Thymus (tissue), 11 donors: ENCODE results near the gene MMP1. TPM values are rescaled to one million over a fixed set of nuclear protein-coding genes. Genes with fewer than 3 reads are reported as not detected.

Source experiments
- DNase-seq, 9 donors: peaks; one replicate each; pipeline ENCODE4 v3.0.0-alpha.2; 2013; ENCODE audit warnings: low spot score in 9 of 9, low read depth in 6 of 9, missing footprints in 1 of 9
- H3K27ac ChIP-seq, 2 donors: one replicate each; pipeline ENCODE4 v1.5.1; 2013; ENCODE audit warnings: control low read depth in 1 of 2, low read depth in 1 of 2, low read length in 1 of 2, mild to moderate bottlenecking in 1 of 2, moderate library complexity in 1 of 2
- H3K27me3 ChIP-seq, 2 donors: one replicate each; pipeline ENCODE4 v1.5.1; 2013; ENCODE audit warnings: low read length in 1 of 2; ENCODE audit not compliant: control insufficient read depth in 2 of 2, insufficient read depth in 1 of 2
- H3K36me3 ChIP-seq, 2 donors: one replicate each; pipeline ENCODE4 v1.5.1; 2013; ENCODE audit warnings: low read length in 1 of 2, mild to moderate bottlenecking in 1 of 2, moderate library complexity in 1 of 2; ENCODE audit not compliant: control insufficient read depth in 2 of 2, insufficient read depth in 2 of 2
- H3K4me1 ChIP-seq, 2 donors: one replicate each; pipeline ENCODE4 v1.5.1; 2013; ENCODE audit warnings: low read length in 2 of 2; ENCODE audit not compliant: control insufficient read depth in 2 of 2, insufficient read depth in 2 of 2
- H3K4me3 ChIP-seq, 2 donors: one replicate each; pipeline ENCODE4 v1.5.1; 2013; ENCODE audit warnings: low read length in 2 of 2, control low read depth in 1 of 2, mild to moderate bottlenecking in 1 of 2
- H3K9me3 ChIP-seq, 2 donors: one replicate each; pipeline ENCODE4 v1.5.1; 2013; ENCODE audit warnings: low read length in 1 of 2, mild to moderate bottlenecking in 1 of 2; ENCODE audit not compliant: control insufficient read depth in 2 of 2, insufficient read depth in 1 of 2
- WGBS: extraction: QIAGEN DNeasy Blood & Tissue Kit; methylation state at CpG from one replicate; pipeline ENCODE4 v1.1.7; 2013; 5-methylcytosine and 5-hydroxymethylcytosine counted together
- polyA plus RNA-seq: library from polyadenylated mRNA; stranded (reverse); fragments of 200-250 nt; gene quantifications from one replicate; pipeline ENCODE4 v1.2.3, GENCODE V29; 2013
- total RNA-seq: library from RNA; stranded (reverse); fragments of 120-200 nt; gene quantifications from one replicate; pipeline ENCODE4 v1.2.4, GENCODE V29; 2013
- donor health status: healthy.

The MMP1 gene
- total and polyA plus RNA-seq, 2 donors = 1.8 to 2.5 TPM

GRCh38 chr11:102773386-102773785 is 24.6 kb downstream of the MMP1 start:
- Histone ChIP-seq H3K9me3 (no peaks in the 10 kb centered on the region), H3K27me3 (no peaks in the 10 kb centered on the region), H3K4me1 (no peaks in the 10 kb centered on the region), H3K27ac (no peak overlapping the region), H3K4me3 (no peak overlapping the region), H3K36me3 (no peaks in the 10 kb centered on the region)
- DNase-seq = no peak
- WGBS = 93% methylated on average over 4 of the region's 4 CpGs

- no peak for DNase-seq
- Histone ChIP-seq H3K4me3 (no peak overlapping the region), H3K27me3 (no peaks in the 10 kb centered on the region), H3K4me1 (no peaks in the 10 kb centered on the region), H3K27ac (no peak overlapping the region), H3K9me3 (no peaks in the 10 kb centered on the region), H3K36me3 (no peaks in the 10 kb centered on the region)
- WGBS = 90% methylated on average over 1 of the region's 1 CpG
These were observed 26.6 kb downstream of the MMP1 start for GRCh38 chr11:102771351-102771750.

- H3K4me1 ChIP-seq = no peaks in the 10 kb centered on the region
- no peak for DNase-seq
- no peaks in the 10 kb centered on the region for H3K27me3 ChIP-seq
- H3K9me3 ChIP-seq = no peaks in the 10 kb centered on the region
- H3K27ac ChIP-seq = no peak overlapping the region
- no peak overlapping the region for H3K4me3 ChIP-seq
- no peaks in the 10 kb centered on the region for H3K36me3 ChIP-seq
These were observed 27.8 kb downstream of the MMP1 start for GRCh38 chr11:102770191-102770590.

GRCh38 chr11:102767800-102768199 is 30.2 kb downstream of the MMP1 start:
- Histone ChIP-seq H3K9me3 (no peaks in the 10 kb centered on the region), H3K36me3 (no peaks in the 10 kb centered on the region), H3K27ac (no peak overlapping the region), H3K4me1 (no peaks in the 10 kb centered on the region), H3K4me3 (no peak overlapping the region), H3K27me3 (no peaks in the 10 kb centered on the region)
- 59% methylated on average over 18 of the region's 18 CpGs for WGBS
- no peak for DNase-seq

- Histone ChIP-seq H3K9me3 (no peaks in the 10 kb centered on the region), H3K27me3 (no peaks in the 10 kb centered on the region), H3K4me3 (no peak overlapping the region), H3K36me3 (no peaks in the 10 kb centered on the region), H3K4me1 (no peaks in the 10 kb centered on the region), H3K27ac (no peak overlapping the region)
- 92% methylated on average over 2 of the region's 2 CpGs for WGBS
- DNase-seq = no peak
These were observed 34.5 kb downstream of the MMP1 start for GRCh38 chr11:102763440-102763839.

- no peak for DNase-seq
- Histone ChIP-seq H3K27ac (no peak overlapping the region), H3K36me3 (no peaks in the 10 kb centered on the region), H3K27me3 (no peaks in the 10 kb centered on the region), H3K4me3 (no peak overlapping the region), H3K4me1 (no peaks in the 10 kb centered on the region), H3K9me3 (no peaks in the 10 kb centered on the region)
- 80% methylated on average over 2 of the region's 2 CpGs for WGBS
These were observed 35.6 kb downstream of the MMP1 start for GRCh38 chr11:102762361-102762767.

- H3K4me3 ChIP-seq = no peak overlapping the region
- H3K4me1 ChIP-seq = no peaks in the 10 kb centered on the region
- H3K9me3 ChIP-seq = no peaks in the 10 kb centered on the region
- no peak for DNase-seq
- no peaks in the 10 kb centered on the region for H3K27me3 ChIP-seq
- H3K27ac ChIP-seq = no peak overlapping the region
- 95% methylated on average over 4 of the region's 4 CpGs for WGBS
- no peaks in the 10 kb centered on the region for H3K36me3 ChIP-seq
These were observed 36.2 kb downstream of the MMP1 start for GRCh38 chr11:102761646-102762238.

GRCh38 chr11:102760344-102761035 is 37.5 kb downstream of the MMP1 start:
- H3K4me1 ChIP-seq = no peaks in the 10 kb centered on the region
- H3K27me3 ChIP-seq = no peaks in the 10 kb centered on the region
- peak in 1 of 9 donors; percentile 2 for DNase-seq
- H3K4me3 ChIP-seq = no peak overlapping the region
- no peaks in the 10 kb centered on the region for H3K9me3 ChIP-seq
- 74% methylated on average over 4 of the region's 4 CpGs for WGBS
- no peak overlapping the region for H3K27ac ChIP-seq
- H3K36me3 ChIP-seq = no peaks in the 10 kb centered on the region

GRCh38 chr11:102757823-102758549 is 40.0 kb downstream of the MMP1 start:
- no peaks in the 10 kb centered on the region for H3K9me3 ChIP-seq
- no peaks in the 10 kb centered on the region for H3K27me3 ChIP-seq
- H3K4me1 ChIP-seq = no peaks in the 10 kb centered on the region
- DNase-seq = peak in 1 of 9 donors; percentile 5
- no peak overlapping the region for H3K27ac ChIP-seq
- no peaks in the 10 kb centered on the region for H3K36me3 ChIP-seq
- 20% methylated on average over 2 of the region's 2 CpGs for WGBS
- H3K4me3 ChIP-seq = no peak overlapping the region
